Gastrocnemius medialis (tissue), 4 donors: ENCODE data around the gene NEK11. TPM values are rescaled to one million over a fixed set of nuclear protein-coding genes. Genes with fewer than 3 reads are reported as not detected.

Experiments
- ATAC-seq, 2 donors: fragments of 150-250 bp; one replicate each; pipeline ENCODE4 v1.9.1; 2016
- DNase-seq, 2 donors: peaks; one replicate each; pipeline ENCODE4 v3.0.0-alpha.2; 2019
- H3K27ac ChIP-seq, 4 donors: fragments of 200-600 bp; sonication (generic); 1 replicate in 1 of 4; 2 replicates in 3 of 4; pipeline ENCODE4 v1.5.1; 2016 to 2018; ENCODE audit warnings: mild to moderate bottlenecking in 2 of 4, moderate library complexity in 1 of 4
- H3K27me3 ChIP-seq, 3 donors: fragments of 200-600 bp; sonication (generic) in 2 of 3; 1 replicate in 1 of 3; 2 replicates in 2 of 3; pipeline versions ENCODE4 v1.5.1 to v1.6.0; 2016 to 2019; ENCODE audit warnings: mild to moderate bottlenecking in 1 of 3, moderate library complexity in 1 of 3
- H3K36me3 ChIP-seq, 2 donors: fragments of 200-600 bp; sonication (generic) in 1 of 2; one replicate each; pipeline ENCODE4 v1.5.1; 2017 to 2018
- H3K4me1 ChIP-seq, 2 donors: fragments of 200-600 bp; sonication (generic) in 1 of 2; one replicate each; pipeline ENCODE4 v1.5.1; 2016 to 2017; ENCODE audit warnings: mild to moderate bottlenecking in 2 of 2
- H3K4me3 ChIP-seq, 4 donors: fragments of 200-600 bp; sonication (generic) in 3 of 4; 1 replicate in 1 of 4; 2 replicates in 3 of 4; pipeline ENCODE4 v1.5.1; 2016 to 2019; ENCODE audit warnings: mild to moderate bottlenecking in 2 of 4
- H3K9me3 ChIP-seq, 3 donors: fragments of 200-600 bp; sonication (generic) in 2 of 3; 1 replicate in 1 of 3; 2 replicates in 2 of 3; pipeline ENCODE4 v1.5.1; 2016 to 2019
- CTCF ChIP-seq, 5 experiments: fragments of 450-650 bp in 3 of 5; fragments of 200-600 bp in 2 of 5; sonication (generic) in 2 of 5; IDR thresholded peaks in 4 of 5; conservative IDR thresholded peaks in 1 of 5; 1 replicate in 4 of 5; 2 replicates in 1 of 5; pipeline ENCODE4 v1.5.1; 2016 to 2019; ENCODE audit warnings: antibody characterized with exemption in 5 of 5, mild to moderate bottlenecking in 3 of 5, moderate library complexity in 3 of 5
- POLR2A ChIP-seq, 2 donors: fragments of 450-650 bp; IDR thresholded peaks; one replicate each; pipeline ENCODE4 v1.6.1; 2017; ENCODE audit warnings: antibody characterized with exemption in 2 of 2, mild to moderate bottlenecking in 2 of 2, moderate library complexity in 2 of 2
- in situ Hi-C, 4 donors: fragments of 200-750 bp; cut with MboI; loops; one replicate each; pipeline versions ENCODE4 v1.15.0 to v1.8.0; 2017; ENCODE audit warnings: low sequenced_read_pairs in 4 of 4
- intact Hi-C: fragments of 100-400 bp; cut with DNase I; formaldehyde crosslinking; loops from one replicate; pipeline ENCODE4 v1.15.1; 2023; ENCODE audit warnings: low total_unique reads
- total RNA-seq, 4 donors: library from RNA; depleted of rRNA; stranded (reverse); fragments of >200 nt; gene quantifications; one replicate each; pipeline versions ENCODE4 v1.1.0 to v1.2.3, GENCODE V29; 2016

NEK11 gene
- total RNA-seq, 4 donors from 2014 or later, result 2.1 to 5.2 (median 2.5) TPM

DNA sequence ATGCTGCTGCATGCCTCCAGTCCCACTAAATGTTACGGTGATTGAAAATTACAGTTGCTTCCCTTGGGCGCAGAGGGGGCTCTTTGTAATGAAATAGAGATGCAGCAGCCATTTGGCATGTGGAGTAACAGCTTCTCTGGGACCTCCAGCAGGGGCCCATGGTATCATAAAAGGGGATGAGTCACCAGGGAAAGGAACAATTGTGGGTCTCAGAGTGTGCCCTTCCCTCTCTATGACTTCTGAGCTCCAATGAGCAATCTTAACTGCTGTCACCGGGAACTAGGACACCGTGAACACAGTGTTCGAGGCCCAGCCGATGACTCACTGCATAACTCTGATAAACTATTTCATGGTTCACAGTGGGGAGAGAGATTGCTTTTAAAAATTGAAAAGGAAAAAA lies 190.1 kb downstream of the NEK11 start:
- in situ Hi-C loops, result no loop called here
- H3K27ac ChIP-seq, result no peak overlapping the region
- DNase-seq (no peak), ATAC-seq (no peak)
- no peaks in the 10 kb centered on the region for H3K4me1 ChIP-seq
- H3K9me3 ChIP-seq, result no peaks in the 10 kb centered on the region
- intact Hi-C loops, result no loop called here
- no peak for TF ChIP-seq CTCF (IDR thresholded peaks at IDR 0.05 in 4 of 5, conservative IDR thresholded peaks at IDR 0.05 in 1 of 5)
- H3K4me3 ChIP-seq, result no peak overlapping the region
- no peaks in the 10 kb centered on the region for H3K36me3 ChIP-seq
- no peaks in the 10 kb centered on the region for H3K27me3 ChIP-seq

GRCh38 chr3:131217296-131217741 lies 190.6 kb downstream of the NEK11 start:
- H3K9me3 ChIP-seq, result no peaks in the 10 kb centered on the region
- intact Hi-C loops (no loop called here), in situ Hi-C loops (no loop called here)
- DNase-seq (no peak), ATAC-seq (no peak)
- no peaks in the 10 kb centered on the region for H3K4me1 ChIP-seq
- no peak overlapping the region for H3K4me3 ChIP-seq
- H3K27me3 ChIP-seq, result no peaks in the 10 kb centered on the region
- no peak overlapping the region for H3K27ac ChIP-seq
- no peaks in the 10 kb centered on the region for H3K36me3 ChIP-seq
- TF ChIP-seq CTCF (IDR thresholded peaks at IDR 0.05 in 4 of 5, conservative IDR thresholded peaks at IDR 0.05 in 1 of 5) (no peak), POLR2A (IDR thresholded peaks at IDR 0.05) (no peak)

GRCh38 chr3:131218196-131218595 lies 191.5 kb downstream of the NEK11 start:
- no peaks in the 10 kb centered on the region for H3K4me1 ChIP-seq
- in situ Hi-C loops (no loop called here), intact Hi-C loops (no loop called here)
- ATAC-seq (no peak), DNase-seq (no peak)
- TF ChIP-seq CTCF (IDR thresholded peaks at IDR 0.05 in 4 of 5, conservative IDR thresholded peaks at IDR 0.05 in 1 of 5) (no peak), POLR2A (IDR thresholded peaks at IDR 0.05) (no peak)
- no peaks in the 10 kb centered on the region for H3K36me3 ChIP-seq
- H3K27me3 ChIP-seq, result no peaks in the 10 kb centered on the region
- H3K27ac ChIP-seq, result no peak overlapping the region
- no peaks in the 10 kb centered on the region for H3K9me3 ChIP-seq
- H3K4me3 ChIP-seq, result no peak overlapping the region

GRCh38 chr3:131221731-131222130 lies 195.1 kb downstream of the NEK11 start:
- DNase-seq (no peak), ATAC-seq (no peak)
- in situ Hi-C loops, result no loop called here
- no peaks in the 10 kb centered on the region for H3K27me3 ChIP-seq
- no peak overlapping the region for H3K27ac ChIP-seq
- no peaks in the 10 kb centered on the region for H3K4me1 ChIP-seq
- TF ChIP-seq POLR2A (IDR thresholded peaks at IDR 0.05), result no peak
- no peak for TF ChIP-seq CTCF (IDR thresholded peaks at IDR 0.05 in 4 of 5, conservative IDR thresholded peaks at IDR 0.05 in 1 of 5)
- intact Hi-C loops, result no loop called here
- no peak overlapping the region for H3K4me3 ChIP-seq
- H3K36me3 ChIP-seq, result no peaks in the 10 kb centered on the region
- no peaks in the 10 kb centered on the region for H3K9me3 ChIP-seq

- no peaks in the 10 kb centered on the region for H3K27me3 ChIP-seq
- intact Hi-C loops, result no loop called here
- DNase-seq (no peak), ATAC-seq (no peak)
- TF ChIP-seq CTCF (IDR thresholded peaks at IDR 0.05 in 4 of 5, conservative IDR thresholded peaks at IDR 0.05 in 1 of 5) (no peak), POLR2A (IDR thresholded peaks at IDR 0.05) (no peak)
- no peak overlapping the region for H3K27ac ChIP-seq
- in situ Hi-C loops, result no loop called here
- no peaks in the 10 kb centered on the region for H3K9me3 ChIP-seq
- H3K36me3 ChIP-seq, result no peaks in the 10 kb centered on the region
- no peaks in the 10 kb centered on the region for H3K4me1 ChIP-seq
- no peak overlapping the region for H3K4me3 ChIP-seq
Measured at GRCh38 chr3:131222599-131222998, 195.9 kb downstream of the NEK11 start.
